Fibroblast of upper back skin (primary cell): ENCODE measurements around the gene HOXC4.
"Not testable (repeated sequence)": the region's sequence is repeated elsewhere in the genome, so short reads cannot be mapped to it uniquely, and the experiment has no call there.

Experiments used
- DNase-seq: peaks from one replicate; pipeline ENCODE4 v3.0.0-alpha.2; 2013

The HOXC4 gene

DNA sequence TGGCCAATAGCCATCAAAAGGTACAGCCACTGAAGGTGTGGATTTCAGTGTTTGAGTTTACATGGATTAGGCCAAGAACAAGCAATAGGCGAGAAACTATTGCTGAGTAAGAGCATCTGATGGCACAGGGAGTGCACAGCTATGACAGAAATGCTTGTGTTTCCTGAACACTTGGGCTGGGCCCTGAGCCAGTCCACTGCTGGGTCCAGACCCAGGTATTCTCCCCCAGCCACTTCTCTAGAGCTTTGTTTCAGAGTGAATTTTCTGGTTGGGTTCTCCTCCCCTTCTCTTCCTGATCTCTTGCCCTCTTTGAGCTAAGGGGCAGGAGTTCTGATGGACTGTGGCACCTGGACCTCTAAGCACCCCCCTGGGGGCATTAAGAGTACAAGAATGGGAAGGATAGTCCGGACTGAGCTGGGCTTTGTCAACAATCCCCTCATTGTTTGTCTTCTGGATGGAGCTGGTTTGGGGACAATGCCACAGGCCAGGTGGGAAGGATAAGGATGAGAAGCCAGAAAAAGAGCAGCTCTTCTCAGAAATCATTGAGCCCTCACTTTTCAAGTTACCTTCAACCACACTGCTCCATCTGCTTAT lies 12.4 kb upstream of the HOXC4 start:
- no peak for DNase-seq

DNA sequence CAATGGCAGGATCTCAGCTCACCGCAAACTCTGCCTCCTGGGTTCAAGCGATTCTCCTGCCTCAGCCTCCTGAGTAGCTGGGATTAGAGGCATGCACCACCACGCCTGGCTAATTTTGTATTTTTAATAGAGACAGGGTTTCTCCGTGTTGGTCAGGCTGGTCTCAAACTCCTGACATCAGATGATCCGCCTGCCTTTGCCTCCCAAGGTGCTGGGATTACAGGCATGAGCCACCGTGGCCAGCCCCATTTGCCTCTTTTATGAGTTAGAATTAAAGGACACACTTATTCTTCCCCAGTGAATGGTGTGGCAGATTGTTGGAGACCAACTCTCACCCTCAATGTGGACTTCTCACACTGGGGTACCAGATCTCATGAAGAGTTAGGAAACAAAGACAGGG lies 11.6 kb upstream of the HOXC4 start:
- DNase-seq, result not testable (repeated sequence)

DNA sequence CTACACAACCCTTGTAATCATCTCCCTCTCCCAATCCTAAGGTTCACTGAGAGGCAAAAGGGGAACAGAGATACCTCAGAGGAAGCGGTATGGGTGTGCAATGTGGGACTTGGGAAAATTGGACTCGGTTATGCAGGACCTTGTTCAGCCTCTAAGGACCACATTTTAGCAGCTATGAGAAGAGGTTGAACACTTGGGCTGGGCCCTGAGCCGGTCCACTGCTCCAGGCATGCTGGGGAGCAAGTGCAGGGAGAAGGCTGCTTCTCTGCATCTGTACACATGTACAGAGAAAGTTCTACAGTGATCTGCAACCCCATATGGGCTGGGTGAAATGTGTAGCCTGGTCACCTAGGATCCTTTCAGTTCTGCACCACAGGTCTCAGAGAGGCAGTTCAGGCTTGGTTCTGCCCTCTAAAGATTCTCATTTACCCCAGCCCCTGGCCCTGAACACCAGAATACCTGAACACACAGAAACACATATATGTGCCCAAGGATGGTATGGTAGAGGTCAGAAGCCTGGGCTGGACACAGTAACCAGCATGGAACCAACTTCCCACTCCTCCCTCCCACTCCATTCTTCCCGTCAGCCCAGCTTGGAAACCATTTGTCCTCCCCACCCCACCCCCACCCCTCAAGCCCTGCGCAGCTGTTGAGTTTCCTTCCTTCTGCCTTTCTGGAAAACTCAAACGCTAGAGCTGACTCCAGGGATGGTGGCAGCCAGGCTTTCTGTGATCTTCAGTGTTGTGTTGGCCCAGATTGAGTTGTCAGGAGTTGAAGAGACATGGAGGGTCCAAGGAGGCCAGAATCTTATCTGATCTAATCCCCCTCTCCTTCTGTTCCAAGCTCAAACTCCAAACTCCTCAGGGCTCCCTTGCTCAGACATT lies 10.4 kb upstream of the HOXC4 start:
- no peak for DNase-seq

DNA sequence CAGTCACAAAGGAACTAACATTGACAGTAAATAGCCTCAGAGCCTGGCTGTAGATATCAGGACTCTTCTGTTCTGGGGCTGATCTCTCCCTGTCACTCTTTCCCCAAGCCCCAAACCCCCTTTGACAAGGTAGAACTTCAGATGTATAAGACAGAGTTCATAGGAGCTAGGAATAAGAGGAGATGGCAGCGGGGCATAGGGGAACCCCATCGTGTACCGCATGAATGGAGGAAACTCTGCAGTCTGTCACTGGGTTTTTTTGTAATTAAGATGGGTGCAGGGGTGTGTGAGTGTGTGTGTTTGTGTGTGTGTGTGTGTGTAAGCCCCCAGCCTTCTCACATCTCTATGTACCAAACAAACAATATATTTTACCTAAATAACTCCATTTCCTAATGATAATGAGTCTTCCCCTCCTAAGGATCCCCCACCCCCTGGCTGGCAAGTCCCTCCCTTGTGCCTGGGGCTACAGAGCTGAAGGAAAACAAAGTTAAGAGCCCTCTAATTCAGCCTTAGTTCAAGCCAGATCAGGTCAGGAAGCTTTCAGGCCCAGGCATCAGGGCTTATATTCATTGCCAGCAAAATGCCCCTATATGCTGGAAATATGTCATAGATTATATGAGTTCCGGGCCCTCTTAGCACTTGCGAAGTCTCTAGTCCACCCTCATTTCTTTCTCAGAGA lies 9.1 kb upstream of the HOXC4 start:
- no peak for DNase-seq

DNA sequence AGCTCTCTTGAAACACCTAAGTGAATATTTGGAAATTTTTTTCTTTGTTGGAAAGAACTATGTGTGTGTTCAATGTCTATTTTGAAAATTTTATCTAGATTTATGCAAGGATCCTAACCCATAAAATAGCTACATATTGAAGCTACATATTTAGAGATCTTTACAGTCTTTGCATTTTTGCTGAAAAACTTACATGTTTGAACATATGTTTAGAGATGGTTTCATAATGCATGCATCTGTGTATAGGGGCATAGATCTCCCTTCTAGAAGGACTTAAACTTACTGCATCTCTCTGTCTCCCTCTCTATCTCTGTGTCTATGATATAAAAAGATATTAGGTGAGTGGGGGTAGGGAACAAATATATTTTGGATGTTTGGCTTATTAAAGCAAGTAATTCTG lies 8.2 kb upstream of the HOXC4 start:
- no peak for DNase-seq

DNA sequence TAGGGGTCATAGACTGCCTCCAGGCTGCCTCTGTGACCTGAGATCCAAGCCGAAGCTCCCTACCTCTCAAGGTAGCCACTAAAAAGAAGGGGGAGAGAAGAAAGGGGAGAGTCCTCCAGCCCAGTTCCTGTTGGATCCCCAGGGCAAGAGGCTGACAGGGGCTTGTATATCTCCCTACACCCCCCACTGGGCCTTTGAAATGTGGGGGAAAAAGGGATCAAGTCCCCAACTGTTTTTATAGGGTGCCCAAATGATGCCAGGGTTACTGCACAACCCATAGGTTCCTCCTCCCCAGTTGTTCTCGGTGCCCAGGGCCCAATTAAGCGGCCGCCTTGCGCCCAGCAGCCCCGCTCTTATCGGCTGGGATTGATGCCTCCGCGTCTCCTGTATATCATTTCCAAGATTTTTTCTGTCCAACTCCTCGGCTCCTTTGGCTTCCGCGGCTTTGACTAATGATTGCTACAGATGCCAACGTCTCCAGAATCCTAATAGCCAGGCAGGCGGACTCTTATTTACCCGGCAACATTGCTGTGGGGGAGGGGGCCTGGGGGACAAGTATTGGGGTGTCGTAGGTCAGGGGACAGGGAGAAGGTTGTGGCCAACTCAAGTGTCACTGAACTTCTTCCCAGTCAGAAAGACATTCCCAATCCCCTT lies 7.6 kb upstream of the HOXC4 start:
- DNase-seq, result no peak

DNA sequence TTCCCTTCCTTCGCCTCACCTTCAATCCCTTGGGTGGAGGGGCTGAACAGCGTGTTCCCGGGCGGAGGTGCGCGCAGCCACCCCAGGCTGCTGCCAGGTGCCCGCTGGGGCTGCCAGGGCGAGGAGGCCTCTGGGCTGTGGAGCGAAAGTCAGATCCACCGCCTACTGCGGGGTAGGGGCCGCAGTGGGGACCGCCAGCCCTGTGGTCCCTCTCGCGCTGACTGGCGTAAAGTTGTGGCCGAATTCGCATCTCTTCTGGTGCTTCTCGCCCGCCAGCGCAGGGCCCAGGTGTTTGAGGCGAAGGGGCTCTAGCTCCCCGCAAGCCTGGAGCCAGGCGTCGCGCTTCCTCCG lies 6.9 kb upstream of the HOXC4 start:
- no peak for DNase-seq

DNA sequence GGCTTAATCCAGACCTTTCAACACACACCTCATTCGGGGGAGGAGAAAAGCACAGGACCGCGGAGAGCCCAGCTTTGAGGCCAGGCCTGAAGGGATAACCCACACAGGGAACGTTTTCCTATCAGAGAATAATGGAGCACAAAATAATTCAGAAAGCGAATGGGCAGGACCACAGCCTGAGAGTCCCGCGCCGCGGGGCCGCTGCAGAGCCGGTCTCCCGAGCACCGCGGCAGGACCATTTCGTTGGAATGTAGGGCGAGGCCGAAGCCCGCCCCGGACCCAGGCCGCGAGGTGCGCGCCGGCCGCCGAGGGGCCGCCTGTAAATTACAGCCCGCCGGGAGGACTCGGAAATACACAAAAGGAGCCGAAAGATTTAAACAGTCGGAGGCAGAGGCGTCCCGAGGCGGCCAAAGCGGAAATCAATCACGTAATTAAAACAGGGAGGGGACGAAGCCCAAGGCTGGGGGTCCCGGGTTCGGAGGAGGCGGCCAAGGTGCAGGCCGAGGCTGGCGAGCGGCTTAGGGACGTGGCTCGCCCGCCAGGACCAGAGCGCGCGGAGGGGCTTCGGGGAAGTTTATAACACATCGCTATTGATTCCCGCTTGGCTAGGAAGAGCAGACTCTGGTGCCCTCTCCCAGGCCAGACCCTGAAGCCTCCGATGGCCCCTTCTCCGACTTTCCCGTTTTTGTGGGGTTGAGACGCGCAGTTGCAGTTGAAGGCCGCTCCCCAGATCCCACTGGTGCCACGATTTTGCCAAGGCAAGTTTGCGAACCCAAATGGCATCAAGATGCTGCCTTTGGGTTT lies 6.3 kb upstream of the HOXC4 start:
- DNase-seq, result no peak

DNA sequence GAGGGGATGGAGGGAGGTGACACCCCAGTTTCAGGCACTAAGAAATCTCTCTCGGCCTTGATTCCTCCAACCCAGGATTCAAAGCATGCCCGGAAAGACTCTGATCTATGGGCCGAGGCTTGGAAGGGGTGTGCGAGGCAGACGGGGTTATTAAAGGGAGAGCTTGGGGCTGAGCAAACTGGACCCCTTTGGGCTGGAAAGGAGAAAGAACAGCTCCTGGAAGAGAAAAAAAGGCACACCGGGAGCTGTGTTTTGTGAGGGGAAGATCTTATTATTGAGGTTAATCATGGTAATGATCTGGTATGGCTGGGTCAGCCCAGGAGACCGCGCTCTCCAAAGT lies 5.7 kb upstream of the HOXC4 start:
- no peak for DNase-seq

DNA sequence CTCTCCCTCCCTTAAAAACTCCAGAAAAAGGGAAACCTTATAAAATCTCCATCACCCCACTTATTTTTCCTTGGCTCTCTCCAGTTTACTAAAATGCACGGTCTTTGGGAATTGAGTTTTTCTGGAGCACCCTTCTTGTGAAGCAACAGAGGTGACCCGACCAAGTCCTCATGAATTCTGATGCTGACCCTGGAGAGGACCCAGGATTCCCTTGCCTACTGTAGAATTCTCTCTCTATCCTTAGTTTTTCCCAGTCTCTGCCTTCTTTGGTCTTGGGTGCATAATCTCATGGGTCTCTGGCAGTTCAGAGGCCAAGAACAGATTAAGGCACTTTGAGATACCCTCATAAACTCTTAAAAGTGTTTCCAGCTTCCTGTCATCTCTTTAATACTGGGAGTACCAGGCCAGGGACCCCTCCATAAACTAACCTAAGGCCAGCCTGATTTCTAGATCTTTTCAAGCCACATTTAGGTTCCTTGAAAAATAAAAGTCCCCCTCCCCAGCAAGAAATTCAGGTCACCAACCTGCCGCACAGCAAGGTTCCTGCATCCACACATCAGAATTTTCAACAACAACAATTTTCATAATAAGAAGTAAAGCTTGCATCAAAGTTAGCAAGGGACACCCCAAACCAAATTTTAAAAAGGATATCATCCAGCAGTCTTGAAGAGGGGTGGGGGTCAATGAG lies 5.1 kb upstream of the HOXC4 start:
- no peak for DNase-seq

DNA sequence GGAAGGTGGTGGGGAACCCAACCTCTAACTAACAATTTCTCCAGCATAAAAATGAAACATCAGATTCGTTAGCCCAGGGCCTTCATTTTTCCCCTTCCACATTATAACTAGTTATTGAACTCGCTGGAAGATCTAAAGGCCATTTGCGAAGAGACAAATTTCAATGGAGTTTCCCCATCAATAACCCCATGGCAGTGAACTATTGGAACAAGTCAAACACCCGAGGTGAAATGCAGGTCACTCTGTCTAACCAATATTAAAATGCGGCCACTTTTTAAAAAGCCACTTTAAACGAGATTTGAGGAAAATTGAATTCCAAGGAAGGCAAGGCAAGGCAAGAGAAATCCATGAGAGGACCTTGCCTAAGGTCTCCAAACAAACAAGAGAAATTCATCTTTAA lies 4.5 kb upstream of the HOXC4 start:
- no peak for DNase-seq

DNA sequence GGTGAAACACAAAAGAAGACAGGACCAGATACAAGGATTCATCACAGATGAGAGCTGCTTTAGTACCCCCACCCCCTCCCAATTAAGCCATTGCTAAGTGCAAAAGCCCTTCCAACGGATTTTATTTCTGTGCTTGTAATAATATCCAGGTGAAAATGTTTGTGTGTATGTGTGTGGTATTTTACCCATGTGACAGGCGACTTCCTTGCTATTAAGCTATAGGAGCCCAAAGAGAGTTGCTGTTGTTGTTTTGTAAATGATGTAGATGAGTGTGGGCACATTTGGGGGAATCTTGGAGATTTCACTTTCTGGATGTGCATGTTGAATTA lies 3.2 kb upstream of the HOXC4 start:
- no peak for DNase-seq

DNA sequence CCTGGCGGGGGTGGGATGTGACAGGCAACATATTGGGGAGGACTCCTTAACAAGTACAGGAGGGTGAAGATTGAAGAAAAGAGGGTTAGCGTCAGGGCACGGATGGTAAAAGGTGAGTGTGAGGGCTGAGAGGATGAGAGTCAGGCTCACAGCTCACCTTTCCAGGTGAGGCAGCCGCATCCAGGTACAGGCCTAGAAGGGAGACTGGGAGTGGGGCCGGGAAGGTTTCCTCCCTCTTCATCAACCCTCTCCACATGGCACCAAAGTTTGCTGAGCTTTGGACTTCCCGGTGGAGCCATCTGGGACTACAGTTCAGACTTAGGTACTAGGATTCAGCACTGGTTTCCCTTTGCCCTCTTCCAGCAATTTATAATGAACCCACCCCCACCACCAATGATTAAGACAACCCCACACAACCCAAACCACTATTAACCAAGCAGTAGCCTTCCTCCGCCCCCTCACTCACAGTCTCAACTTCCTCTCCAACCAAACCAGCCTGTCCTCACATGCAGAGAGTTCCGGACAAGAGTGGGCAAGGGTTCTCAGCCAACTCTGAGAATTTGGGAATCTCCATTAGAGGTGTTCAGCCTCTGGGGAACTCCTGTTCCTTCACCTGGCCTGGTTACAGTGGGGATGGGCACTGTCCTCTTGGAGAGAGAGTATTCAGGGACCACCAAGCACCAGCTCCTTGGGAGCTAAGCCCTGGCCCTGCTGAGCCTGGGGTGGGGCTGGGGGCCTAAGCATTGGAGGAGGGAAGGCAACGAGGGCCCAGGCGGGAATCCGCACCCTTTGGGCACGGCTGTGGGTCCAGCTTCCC lies 2.4 kb upstream of the HOXC4 start:
- DNase-seq, result no peak

DNA sequence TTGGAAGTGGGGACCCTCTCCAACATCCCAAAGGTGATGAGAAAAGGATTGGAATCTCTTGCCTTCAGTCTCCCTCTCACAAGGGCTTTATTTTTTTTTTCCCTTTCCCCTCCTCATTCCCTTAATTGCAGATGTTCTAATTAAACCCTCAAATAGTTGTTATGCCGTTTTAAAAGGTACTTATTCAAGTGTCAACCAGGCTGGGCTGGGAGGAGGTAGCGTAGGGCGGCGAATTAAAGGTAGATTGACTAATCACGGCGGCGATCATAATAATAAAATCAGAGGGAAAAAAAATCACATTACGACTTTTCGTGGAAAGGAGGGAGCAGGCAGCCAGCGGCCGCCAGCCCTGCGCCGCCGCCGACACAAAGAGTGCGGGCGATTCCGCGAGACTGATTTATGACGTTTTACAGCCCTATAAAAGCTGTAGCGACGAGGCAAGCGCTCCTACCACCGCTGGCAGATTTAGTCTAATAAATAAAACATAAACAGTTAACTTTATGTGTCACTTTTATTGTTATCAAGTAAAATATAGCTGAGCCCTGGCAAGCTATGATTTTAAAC lies 1.7 kb upstream of the HOXC4 start:
- peak; percentile 58 for DNase-seq

DNA sequence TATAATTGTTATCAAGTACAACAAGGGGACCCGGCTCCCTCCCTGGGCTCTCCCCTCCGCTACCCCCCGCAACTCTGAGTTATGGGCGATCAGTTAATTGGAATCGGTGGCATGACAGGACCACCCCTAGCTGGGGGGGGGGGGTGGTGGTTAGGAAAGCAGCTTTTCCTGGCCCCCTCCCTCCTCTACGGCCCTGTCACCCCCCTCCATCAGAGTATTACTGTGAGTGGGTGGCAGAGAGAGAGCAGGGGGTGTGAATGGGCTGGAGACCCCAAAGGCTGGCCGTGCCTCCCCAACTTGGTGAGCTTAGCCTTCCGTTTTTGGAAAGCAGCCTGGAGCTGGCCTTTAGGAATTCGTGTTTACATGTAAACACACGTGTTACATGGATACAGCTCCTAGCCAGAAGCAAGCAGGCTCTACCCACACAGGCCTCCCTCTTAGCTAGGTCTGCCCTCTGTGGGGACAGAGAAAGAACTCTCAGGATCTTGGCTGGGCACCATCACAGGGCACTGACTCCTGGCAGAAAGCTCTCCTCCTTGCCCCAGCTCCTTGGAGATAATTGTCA lies 1.1 kb upstream of the HOXC4 start:
- peak; percentile 57 for DNase-seq

DNA sequence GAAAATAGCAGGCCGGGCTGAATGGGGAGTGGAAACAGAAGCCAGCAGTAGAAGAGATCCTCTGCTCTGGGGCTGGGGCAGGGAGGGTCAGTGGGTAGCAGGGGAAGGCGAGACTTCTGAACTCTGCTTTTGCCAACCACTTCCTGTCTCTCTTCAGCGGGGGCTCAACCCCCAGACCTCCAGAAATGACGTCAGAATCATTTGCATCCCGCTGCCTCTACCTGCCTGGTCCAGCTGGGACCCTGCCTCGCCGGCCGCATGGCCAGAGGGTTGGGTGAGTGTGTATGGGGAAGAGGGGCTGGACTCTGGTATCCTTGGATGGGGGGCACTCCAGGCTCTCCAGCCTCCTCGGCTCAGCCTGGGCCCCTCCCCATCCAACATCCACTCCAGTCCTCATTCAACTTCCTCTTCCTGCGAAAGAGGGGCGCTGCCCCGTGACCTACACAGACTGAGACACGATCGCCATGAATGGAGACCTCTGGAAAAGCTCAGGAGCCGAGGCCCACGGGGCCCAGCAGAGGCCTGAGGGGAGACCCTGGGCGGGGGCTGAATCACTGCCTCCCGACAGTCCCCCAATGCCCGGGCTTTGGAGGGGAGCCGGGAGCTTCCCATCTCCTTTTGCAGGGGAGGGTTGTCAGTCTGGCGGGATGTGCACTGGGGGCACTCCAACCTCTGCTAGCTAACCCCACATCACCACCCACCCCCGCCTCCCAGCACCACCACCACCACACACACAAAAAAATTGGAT lies 458 bp upstream of the HOXC4 start:
- no peak for DNase-seq

DNA sequence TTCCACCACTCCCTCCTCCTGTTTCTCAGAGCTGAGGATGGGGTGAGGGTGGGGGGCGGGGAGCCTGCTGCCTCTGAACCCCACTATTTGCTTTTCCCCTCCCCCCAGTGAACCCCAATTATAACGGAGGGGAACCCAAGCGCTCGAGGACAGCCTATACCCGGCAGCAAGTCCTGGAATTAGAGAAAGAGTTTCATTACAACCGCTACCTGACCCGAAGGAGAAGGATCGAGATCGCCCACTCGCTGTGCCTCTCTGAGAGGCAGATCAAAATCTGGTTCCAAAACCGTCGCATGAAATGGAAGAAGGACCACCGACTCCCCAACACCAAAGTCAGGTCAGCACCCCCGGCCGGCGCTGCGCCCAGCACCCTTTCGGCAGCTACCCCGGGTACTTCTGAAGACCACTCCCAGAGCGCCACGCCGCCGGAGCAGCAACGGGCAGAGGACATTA lies 1.1 kb downstream of the HOXC4 start:
- DNase-seq, result no peak

DNA sequence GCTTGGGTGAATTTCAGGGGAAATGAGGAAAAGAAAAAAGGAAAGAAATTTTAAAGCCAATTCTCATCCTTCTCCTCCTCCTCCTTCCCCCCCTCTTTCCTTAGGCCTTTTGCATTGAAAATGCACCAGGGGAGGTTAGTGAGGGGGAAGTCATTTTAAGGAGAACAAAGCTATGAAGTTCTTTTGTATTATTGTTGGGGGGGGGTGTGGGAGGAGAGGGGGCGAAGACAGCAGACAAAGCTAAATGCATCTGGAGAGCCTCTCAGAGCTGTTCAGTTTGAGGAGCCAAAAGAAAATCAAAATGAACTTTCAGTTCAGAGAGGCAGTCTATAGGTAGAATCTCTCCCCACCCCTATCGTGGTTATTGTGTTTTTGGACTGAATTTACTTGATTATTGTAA lies 1.9 kb downstream of the HOXC4 start:
- no peak for DNase-seq

DNA sequence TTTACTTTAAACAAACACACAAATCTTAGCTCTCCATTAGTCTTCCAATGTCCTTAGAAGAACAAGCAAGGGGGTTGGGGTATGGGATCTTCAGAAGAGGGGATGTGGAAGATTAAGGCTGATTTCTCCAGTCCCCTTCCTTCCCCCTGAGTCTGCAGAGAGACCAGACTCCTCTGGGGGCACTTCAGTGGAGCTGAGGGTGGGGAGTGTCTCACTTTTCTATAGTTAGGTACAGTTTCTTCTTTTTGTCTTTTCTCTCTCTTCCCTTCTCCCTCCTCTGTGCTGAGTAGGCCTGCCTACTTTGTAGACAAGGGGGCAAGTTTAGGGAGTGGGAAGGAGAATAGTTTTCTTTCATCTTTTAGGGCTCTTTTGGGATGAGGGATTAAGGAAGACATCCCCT lies 2.5 kb downstream of the HOXC4 start:
- no peak for DNase-seq

DNA sequence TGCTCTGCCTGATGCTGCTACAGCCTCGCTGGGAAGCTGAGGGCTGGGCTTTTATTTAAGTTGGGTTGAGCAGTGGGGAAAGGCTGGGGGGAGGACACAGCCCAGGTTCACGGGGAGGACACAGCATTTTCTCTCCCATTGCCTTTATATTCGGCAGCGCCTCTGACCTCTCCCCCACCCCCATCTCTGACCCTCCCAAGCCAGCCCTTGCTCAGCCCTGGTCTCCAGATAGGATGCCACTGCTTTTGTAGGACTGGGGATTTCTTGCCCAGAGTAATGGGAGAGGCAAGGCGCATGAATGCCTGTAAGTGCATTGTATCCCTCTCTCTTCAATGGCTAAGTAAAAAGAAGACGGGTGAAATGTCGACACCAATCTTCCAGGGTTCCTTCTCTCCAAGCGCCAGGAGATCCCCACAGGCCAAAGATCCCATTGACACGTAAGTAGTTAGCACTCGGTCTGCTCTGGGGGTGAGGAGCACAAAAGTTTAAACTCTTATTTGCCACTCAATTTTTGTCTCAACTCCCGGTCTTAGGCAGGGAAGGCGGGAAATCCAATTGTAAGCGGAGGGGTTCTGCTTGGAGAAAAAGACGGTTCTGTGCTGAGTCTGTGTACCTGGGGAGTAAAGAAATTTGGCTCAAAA lies 4.6 kb downstream of the HOXC4 start:
- DNase-seq, result no peak
